NCI-H146 treated with DMSO at 0.1 percent for 48 hours (cell line): ENCODE measurements around the gene MSL1.
A peak's percentile ranks its signal among the peaks of the same experiment; 100 is the strongest.

Experiments used
- DNase-seq: peaks from one replicate; lab custom pipeline; 2025; ENCODE audit not compliant: unreplicated experiment; lab: John Stamatoyannopoulos, UW

Gene MSL1

DNA sequence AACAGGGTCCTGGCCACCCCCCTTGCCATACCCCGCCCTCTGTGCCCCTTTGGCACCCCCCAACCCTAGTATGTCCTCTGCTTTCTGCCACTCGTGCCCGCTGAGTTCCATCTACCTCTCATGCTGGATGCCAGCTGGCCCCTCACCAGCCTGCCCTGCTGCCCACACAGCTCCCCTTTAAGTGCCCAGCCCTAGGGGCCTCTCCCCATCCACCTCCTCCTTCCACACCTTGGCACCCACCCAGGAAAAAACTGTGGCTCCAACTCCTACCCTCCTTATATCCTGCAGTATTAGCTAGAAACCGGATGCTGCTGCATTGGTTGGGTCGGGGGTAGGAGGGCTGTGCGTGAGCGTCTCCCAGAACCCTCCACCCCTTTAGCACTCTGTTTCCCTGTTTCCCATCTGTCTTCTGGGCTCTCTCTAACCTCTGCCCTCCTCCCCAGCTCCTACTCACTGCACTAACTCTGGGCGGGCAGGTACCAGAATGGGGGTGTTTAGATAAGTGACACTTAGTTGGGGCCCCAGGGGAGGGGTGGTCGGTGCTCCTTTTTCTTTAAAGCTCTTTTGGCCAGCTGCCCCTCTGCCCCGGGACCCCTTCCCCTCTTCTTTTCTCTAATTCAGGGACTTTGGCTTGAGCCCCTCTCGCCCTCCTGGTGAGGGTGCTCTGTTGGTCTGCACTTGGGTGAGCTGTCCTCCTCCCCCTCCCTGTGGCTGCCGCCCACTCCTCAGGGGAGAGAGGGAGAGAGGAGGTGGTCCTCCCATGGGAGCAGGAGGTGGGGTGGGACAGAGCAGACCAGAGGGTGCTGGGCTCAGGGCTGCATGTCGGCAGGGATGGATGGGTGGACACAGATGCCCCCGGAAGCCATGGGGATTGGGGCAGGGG, 31.3 kb upstream of the MSL1 start:
- DNase-seq, result no peak

DNA sequence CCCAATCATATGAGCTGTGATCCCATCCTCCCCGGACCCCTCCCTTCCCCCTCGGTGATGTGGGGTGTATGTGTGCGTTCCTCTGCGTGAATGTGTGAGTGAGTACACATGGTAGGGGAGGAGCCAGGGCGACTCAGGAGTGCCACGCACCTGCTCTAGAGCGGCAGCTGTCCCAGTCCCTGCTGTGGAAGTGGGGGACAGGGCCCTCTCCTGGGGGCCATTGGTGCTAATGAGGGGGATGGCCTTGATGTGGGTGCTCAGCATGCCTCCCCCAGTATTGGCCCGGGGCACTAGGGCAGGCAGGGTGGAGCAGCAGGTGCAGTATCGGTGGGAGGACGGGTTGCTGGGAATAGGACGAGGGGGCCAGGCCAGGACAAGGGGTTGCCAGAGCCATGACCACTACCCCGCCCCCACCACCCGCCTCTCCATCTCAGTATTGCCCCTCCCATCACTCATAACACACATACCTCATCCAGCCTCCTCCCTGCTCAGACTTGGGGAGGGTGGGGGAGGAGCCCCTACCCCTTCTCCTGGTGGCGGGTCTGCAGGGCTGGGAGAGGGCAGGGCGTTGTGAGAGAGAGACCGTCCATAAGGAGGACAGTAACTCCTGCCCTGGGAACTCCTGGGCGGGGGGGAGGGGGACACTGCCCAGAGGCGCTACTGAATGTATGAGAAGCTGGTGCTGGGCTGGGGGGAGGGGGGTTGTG, 29.9 kb upstream of the MSL1 start:
- DNase-seq, result no peak

DNA sequence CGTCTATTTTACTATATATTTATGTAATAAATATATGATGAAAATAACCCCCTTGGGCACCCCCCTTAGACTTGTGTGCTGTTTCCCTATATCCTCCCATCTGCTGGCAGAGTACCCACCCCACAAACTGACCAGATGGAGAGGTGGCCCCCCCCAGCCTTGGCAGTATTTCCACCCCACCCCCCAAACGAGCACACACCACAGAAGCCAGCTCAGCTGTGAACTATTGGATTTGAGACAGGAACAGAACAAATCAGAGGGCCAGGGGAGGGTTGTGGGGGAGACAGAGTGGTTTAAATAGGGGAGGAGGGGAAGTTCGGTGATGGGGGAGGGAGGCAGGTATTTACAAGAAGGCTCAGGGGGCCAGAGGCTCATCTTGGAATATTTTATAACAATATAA, 29.2 kb upstream of the MSL1 start:
- no peak for DNase-seq

DNA sequence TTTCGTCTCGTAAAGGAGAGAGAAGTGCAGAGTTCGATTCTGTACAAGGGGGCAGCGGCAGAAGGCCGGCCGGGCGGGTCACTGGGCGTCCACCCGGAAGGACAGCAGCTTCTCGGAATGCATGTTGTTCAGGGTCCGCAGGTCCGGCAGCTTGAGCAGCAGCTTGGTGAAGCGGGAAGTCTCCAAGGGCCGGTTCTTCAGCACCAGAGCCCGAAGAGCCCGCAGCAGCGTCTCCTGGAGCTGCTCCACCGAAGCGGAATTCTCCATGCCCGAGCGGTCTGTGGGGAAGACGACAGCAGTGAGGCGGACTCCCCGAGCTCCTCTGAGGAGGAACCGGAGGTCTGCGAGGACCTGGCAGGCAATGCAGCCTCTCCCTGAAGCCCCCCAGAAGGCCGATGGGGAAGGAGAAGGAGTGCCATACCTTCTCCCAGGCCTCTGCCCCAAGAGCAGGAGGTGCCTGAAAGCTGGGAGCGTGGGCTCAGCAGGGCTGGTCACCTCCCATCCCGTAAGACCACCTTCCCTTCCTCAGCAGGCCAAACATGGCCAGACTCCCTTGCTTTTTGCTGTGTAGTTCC, 28.7 kb upstream of the MSL1 start:
- DNase-seq, result no peak

DNA sequence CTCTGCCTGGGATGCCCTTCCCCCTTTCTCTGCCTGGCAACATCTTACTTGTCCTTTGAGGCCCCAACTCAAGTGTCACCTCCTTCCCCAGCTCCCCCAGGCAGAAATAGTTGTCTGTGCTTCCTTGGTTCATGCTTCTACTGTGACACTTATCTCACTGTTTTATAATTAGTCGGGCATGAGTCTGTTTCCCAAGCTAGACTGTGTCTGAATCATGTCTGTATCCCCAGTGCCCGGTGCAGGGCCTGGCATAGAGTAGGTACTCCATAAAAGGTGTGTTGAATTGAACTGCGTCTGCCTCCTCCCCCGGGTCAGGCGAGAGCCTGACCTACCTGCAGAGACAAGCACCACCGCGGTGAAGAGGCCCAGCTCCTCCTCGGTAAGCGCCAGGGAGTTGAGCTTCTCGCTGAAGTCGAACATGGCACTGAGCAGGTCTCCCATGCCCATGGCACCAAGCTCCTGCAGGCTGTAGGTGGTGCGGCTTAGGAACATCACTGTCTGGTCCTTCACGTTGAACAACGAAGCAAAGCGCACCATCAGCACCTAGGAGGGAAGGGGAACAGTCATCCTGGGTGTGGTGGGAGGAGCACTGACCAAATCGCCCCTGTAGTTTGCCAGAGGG, 28.1 kb upstream of the MSL1 start:
- no peak for DNase-seq

DNA sequence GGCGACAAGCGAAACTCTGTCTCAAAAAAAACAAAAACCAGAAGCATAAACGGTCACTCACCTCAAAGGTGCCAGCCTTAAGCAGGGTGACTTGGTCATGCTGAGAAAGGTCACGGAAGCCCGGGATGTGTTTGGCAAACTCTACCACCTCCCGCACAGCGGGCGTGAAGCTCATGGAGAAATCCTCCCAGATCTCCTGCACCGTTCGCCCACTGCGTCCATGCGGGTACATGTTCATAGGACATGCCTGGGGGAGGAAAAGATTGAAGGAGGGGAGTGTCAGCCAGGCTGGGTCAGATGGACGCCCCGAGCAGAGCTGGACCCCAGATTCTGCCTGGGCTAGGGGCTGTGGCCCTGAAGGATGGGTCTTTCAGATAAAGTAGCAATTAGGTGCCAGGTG, 26.9 kb upstream of the MSL1 start:
- no peak for DNase-seq

DNA sequence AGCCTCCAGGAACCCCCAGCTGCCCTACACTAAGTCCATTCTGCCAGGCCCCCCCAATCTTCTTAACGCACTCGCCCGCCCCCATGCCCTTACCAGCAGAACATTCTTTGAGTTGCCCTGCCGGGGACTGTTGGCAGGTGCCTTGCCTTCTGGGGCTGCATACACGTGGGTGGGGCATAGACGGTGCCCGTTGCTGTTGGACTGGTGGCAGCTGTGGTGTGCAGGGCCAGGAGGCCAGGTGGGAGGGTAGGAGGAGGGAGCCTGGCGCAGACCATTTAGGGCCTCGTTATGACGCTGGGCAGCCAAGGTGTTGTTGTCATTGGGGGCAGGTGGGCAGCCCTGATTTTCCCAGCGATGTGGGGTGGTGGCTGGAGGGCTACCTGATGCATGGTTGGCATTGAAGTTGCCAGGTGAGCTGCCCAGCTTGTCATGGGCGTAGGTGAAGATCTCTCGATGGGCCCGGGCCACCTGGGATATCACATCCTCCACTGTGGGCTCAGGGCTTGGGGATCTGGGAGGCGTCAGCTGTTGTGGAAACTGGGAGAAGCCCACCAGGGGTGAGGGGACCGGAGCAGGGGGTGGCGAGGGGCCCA, 26.3 kb upstream of the MSL1 start:
- no peak for DNase-seq

DNA sequence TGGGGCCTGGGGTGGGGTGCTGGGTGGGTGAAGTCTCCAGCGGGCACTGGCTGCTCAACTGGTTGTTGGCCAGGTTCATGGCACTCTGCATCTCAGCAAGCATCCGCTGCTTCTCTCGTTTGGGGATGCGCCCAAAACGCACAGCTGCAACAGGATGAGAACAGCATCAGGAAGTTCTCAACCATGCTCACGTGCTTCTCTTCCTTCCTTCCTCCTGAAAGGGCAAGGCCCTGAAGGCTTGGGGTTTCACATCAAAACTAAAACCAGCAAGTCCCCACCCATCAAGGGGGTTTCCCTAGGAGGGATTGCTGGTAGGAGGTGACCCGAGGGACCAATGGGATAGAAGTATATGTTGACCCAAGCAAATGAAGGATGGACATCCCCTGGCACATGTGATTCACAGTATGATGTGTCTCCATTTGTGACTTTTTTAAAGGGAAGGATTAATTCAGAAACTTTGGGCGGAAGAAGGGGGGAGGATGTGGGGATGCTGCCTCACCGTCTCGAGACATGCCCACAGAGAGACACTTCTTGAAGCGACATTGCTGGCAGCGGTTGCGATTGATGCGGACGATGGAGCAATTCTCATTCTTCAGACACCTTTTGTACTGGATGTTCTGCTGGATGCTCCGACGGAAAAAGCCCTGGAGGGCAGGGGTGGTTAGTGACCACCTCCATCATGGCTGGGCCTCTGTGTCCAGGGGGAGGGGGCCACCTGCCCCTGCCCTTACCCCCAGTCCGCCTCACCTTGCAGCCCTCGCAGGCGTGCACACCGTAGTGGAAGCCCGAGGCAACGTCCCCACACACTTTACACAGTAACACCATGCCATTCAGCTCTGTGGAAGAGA, 25.6 kb upstream of the MSL1 start:
- DNase-seq, result no peak

DNA sequence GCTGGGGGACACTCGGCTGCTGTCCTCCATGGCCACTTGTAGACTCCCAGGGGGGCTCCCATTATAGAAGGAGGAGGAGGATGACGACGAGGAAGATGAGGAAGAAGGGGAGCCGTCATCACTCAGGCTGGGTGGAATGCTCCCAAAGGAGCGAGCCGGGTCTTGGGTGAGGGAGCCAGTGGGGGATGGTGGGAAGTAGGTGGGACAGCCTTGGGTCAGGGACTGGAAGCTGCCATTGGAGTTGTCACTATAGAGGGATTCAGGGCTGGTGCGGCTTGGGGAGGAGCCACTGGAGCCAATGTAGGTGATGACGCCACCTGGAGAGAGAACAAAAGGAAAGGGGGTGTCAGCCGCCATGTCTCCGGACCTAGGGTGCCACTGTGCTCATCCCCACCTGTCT, 24.7 kb upstream of the MSL1 start:
- no peak for DNase-seq

DNA sequence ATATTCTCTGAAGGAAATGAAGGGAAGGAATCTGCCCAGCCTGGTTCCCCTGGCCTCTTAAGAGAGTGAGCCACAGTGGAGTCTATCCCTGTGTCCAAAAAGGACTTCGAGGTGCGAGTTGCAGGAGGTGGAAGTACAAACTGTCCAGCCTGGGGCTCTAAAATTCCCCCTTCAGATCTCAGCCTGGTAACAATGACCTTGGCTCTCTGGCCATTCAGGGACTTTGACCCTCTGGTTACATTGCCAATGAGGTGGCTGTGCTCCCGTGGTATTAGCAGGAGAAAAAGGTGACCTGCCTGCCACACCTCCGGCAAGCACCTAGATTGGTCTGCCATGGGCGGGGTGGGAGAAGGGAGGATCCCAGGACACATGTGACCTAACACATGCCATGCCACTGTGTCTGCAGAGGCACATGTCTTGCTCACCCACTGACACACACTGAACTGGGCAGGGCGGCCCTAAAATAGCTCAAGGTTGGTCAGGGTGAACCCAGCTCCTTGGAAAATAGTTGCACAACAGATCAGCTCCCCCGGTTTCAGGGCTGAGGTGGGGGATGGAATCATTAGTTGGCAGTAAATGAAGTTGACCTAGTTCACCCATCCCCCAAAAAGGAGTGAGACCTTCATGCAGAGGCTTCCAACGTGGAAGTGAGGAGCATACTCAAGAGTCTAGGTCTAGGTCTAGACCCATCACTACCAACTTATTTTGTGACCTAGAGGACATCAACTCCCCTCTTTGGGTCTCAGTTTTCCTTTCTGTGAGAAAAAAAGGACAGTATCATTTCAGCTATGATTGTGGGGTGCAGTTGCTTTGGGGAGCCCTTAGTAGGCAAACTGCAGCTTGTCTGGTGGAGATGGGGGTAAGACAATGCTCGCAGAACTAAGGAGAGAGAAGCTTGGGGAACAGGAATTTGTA, 23.6 kb upstream of the MSL1 start:
- DNase-seq, result no peak

DNA sequence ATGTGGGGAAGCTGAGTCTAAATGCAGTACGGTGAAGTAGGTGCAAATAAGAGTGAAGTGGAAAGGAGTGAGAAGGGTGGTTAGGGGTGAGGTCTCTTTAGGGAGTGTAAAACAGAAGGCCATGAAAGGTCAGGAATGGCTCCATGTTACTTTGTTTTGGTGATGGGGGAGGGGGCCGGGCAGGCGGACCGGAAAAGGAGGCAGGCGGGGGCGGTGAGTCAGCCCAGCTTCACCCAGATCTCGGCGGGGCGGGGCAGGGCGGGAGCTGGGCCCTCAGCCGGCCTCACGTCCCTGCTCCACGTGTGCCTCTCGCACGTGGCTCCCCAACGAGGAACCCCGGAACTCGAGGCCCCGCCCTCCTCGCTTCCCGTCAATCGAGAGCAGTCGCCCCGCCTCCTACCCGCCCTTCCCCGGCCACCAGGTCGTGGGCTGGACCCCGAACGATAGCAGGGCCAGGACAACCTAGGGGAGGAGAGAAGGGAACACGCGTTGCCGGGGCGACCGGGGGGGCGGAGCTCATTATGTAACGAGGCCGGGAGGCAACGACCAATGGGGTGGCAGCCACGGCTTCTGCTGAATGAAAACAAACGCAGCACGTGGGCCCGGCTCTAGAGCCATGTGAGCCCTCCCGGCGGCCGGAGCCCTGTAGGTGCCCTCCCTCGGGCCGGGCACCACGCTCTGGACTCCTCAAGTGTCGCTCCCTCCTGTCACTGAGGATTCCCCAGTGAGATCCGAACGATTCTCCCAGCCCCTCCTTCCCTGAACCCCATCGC, 22.7 kb upstream of the MSL1 start:
- peak; percentile 81 for DNase-seq

DNA sequence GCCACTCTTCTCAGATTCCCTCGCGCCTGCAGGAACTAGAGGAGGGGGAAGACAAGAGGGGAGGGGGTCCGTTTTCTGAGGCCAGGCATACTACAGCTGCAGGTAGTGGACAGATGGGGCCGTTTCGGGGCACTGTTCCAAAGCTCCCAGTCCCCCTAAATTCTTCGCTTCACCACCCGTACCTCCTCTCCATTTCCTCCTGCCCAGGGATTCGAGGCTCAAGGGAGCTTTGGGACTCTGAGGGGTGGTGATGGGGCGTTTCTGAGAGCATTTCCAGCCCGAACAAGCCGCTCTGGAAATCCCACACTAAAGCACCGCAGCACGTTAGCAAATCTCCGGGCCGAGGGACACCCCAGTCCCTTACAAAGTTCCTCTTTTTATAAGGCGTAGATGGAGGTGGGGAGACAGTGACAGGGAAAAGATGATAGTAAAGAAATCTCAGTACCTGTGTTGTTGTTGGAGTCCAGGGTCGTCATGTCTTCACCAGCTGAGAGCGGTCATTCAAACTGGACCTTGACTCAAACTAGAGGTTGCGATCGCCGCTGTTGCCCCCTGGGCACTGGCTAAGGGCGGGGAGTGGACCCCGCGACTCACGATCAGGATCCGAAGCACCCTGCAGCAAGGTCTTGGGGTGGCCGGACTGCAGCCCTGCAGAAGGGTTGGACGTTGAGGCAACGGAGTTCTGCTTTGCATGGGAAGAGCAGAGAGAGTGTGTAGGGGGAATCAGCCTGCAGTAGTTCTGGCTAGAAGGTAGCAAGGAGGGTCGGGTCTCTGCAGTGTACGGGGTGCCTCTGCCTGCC, 22.0 kb upstream of the MSL1 start:
- DNase-seq, result no peak

DNA sequence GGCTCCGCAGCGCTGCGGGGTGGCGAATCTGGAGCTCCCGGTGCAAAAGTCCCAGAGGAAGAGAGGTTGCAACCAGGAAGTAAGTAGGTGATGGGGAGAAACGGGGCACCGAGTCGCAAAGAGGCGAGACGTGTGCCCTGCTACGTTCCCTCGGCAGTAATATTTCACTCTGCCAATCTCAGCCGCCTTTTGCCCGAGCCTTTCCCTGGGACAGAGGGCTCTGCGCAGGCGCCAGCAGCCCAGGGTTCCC, 21.4 kb upstream of the MSL1 start, which contains the start of gene NR1D1:
TSS of gene NR1D1 (minus strand) at position 171 of the 250 bp plus-strand sequence. CDS start 495 bp downstream, outside the sequence.
- DNase-seq, result no peak

DNA sequence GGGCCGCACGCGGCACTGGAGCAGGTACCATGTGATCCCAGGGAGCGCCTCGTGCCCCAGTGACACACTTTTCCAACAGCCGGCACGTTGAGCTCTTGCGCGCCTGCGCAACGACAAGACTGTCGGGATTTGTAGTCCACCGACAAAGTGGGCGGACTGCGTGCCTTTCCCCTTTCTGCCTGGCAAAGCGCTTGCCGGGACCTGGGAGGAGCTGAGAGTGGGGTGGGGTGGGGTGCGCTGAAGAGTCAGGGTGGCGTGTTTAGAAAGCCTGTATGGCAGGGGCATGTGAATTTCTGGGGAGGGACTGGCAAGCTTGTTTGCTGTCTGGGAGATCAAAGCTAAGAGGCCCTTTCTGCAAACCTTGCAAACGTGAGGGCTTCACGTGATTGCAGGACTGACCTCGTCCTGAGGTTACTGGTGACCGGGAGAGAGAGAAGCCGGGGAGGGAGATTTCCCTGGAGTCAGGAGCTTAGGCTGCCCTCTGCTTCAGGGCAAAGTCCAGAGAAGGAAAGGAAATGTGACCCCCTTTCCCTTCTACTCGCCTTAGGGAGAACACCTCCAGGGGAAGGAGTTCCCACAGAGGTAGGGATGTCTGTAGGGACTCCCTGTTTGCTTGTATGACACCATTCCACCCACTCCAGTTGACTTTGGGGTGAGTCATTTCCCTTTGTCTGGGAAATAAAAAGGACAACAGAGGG, 21.0 kb upstream of the MSL1 start:
- peak; percentile 78 for DNase-seq

DNA sequence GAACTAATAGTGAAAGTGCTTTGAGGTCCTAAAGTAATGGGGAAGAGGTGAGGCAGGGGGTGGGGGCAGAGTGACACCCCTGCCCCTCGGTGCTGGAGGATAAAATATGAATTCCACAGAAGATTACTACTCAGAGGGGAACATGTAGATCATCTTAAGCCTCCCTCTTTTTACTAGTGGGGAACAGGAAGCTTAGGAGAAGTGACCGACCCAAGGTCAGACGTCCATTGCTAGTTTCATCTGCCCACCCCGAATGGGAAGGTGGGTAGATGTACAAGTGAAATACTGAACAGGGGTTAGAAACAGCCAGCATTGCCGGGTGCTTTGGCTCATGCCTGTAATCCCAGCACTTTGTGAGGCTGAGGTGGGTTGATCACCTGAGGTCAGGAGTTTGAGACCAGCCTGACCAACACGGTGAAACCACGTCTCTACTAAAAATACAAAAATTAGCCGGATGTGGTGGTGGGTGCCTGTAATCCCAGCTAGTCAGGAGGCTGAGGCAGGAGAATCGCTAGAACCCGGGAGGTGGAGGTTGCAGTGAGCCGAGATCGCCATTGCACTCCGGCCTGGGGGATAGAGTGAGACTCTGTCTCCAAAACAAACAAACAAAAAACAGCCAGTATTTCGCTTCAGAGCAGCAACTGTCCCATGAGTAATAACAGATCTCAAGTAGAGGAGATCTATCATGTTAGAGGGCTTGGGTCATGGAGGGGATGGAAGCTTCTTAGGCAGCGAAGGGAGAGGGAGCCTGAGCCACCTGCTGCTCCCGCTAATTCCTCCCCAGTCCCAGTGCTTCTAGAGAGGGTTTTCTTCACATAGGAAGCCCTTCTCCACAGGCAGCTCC, 20.2 kb upstream of the MSL1 start:
- no peak for DNase-seq

DNA sequence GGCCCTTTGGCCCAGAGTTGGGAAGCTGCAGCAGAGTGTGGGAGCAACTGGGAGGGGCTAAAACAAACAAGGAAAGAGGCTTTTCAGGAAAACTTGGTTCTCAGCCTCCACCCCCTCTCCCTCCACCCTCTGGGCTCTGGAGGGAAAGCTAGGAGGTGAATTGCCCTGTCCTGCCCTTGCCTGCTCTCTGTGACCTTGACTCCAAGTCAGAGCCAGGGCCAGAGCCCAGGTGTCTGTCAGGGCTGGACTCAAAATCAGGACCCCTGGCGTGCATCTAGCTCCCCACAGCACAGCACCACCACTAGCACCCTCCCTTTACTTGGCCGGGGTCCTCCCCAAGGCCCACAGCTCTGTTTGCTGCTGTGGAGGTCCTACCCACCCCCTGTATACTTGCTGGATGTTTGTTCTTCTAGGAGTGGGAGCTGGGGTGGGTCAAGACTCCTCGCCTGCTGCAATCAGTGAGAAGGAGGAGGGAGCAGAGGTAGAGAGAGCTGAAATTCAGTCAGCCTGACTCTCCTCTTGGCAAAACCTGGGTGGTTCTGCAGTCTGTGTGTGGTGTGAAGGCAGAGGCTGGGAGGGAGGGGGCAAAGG, 18.6 kb upstream of the MSL1 start:
- DNase-seq, result no peak
